ENCODE results near the gene RIN1.
"Not testable (repeated sequence)": the region's sequence is repeated elsewhere in the genome, so short reads cannot be mapped to it uniquely, and the experiment has no call there.

RIN1 gene

DNA sequence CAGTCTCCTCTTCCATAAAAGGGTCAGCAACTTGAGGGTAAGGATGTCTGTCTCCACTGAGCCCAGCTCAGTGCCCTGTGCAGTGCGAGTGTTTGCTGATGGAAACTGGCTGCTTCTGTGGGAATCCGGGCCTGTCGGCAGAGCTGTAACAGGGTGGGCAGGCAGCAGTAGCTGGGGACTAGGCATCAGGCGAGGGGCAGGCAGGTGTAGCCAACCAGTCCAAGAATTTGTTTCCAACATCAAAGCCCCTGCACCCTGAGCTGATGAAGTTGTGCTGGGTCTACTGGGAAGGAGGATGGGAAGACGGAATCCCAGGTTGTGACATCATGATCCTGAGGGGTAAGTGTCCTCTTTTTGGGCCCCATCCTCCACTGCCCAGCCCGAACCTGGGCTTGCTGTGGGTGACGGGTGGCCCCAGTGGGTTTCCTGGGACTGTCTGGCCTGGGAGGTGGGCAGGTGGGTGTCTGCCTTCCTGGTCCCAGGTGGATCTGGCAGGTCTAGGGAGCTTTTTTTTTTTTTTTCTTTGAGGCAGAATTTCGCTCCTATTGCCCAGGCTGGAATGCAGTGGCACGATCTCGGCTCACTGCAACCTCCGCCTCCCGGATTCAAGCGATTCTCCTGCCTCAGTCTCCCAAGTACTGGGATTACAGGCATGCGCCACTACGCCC lies 24.3 kb upstream of the RIN1 start:
- DNase-seq, result no peak

DNA sequence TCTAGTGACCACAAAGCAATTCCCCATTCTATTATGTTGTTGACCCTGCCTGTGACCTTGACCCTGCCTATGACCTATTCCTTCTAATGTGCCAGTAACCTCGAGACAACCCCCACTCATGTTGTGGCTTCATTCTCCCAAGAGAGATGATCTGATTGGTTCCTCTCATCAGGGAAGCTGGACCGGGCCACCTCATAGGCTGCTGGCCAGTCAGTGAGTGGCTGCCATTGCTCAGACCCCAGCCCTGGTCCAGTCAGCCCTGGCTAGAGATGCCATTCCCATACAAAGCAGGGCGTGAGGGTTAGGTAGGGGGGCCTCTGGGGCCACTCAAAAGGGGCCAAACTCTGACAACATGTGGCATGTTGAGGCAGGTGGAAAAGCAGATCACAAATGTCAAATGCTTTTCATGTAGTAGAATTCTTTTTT lies 23.4 kb upstream of the RIN1 start:
- no peak for DNase-seq

DNA sequence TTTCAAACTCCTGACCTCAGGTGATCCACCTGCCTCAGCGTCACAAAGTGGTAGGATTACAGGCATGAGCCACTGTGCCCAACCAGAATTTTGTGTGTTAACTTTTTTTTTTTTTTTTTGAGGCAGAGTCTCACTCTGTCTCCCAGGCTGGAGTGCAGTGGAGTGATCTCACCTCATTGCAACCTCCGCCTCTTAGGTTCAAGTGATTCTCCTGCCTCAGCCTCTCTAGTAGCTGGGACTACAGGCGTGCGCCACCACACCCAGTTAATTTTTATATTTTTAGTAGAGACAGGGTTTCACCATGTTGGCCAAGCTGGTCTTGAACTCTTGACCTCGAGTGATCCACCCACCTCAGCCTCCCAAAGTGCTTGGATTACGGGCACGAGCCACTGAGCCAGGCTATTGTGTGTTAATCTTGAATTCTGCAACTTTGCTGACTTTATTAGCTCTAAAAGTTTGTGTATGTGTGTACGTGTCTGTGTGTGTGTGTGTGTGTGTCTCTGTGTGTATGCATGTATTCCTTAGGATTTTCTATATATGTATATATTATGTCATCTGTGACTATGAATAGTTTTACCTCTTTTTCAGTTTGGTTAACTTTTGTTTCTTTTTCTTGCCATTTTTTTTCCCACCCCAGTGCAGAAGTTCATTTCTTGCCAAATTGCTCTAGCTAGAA lies 14.5 kb upstream of the RIN1 start:
- not testable (repeated sequence) for DNase-seq

DNA sequence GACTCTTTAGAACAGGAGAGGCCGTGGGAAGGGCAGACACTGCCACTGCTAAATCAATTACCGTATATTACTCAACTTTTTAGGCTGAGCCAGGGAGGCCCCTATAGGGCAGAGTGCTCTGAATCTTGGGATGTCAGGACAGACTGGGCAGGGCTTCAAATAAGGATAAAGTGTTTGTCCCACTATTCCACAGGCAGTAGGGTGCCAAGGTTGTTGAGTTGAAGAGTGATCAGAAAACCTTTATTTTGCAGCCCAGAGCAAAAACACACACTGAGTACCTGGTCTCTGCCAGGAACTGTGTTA lies 12.8 kb upstream of the RIN1 start:
- DNase-seq, result no peak

DNA sequence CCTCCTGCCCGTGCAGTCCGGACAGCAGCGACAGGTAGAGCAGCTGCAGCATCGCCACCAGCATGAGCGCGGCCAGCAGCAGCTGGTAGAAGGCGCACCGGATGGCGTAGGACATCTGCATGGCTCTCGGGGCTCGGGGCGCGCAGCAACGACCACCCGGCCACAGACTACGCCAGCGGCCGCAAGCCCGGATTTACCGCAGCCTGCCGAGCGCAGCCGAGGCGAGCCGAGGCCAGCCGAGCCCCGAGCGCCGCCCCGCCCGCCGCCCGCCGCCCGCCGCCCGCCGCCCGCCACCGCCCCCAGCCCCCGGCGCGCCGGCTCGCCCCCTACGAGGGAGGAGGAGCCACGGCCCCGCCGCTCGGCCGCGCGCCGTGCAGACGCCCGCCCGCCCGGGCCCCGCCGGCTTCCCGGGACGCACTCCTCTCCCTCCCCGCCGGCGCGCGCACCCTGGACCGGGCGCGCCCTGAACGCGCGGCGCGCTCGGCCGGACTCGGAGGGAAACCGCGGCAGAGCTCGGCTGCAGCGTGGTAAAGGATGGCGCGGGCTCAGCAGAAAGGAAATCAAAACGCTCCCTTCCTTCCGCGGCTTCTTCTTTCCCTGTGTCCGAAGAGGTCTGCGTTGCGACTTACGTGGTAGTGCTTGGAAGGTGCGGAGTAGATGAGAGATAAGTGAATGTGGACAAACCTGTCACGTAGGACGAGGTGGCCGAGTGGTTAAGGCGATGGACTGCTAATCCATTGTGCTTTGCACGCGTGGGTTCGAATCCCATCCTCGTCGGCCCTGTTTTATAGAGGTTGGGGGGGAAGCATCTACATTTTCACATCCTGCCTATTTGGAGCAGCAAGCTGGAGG lies 11.4 kb upstream of the RIN1 start, which contains the start of gene B4GAT1:
Gene B4GAT1, minus strand, starts transcription at position 205 of the 852 bp plus-strand sequence. Its CDS starts 84 bp downstream, at position 121.
- DNase-seq, result peak; percentile 84

DNA sequence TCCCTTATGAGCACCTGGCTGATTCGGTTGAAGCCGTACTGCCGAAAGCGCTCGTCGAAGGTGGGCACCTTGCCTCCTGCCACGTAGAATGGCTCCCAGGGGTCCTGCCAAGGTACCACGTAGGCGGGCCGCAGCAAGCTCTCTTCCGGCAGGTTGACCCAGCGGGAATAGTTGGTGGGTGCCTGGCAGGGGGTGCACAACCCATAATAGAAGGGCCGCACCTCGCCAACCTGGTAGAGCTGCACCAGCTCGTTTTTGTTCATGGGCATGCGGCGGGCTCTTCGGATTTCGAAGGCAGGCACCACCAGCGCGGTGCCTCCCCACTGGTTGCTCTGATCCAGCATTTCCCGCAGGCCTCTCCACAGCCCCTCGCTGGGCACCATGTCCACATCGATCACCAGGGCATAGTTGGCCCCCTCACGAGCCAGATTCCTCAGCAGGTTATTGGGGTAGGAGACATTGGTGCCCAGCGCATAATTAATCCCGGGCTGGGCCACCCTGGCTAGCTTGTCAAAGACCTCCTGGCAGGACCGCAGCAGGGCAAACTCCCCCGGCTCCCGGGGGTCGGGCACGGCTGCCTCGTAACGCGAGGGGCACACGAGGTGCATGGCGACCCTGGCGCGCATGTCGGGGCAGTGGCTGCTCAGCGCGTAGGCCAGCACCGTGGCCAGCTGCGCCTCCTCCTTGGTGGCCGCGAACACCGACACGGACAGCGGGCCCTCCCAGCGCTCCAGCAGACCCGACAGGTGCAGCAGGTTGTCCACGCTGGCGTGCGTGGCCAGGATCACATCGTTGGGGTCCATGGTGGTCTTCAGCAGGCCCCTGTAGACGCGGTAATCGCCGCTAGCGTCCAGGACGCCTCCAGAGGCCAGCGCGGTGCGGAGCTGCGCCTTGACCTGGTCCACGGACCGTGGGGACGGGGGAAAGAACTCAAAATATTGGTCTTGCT lies 10.5 kb upstream of the RIN1 start:
- DNase-seq, result no peak

DNA sequence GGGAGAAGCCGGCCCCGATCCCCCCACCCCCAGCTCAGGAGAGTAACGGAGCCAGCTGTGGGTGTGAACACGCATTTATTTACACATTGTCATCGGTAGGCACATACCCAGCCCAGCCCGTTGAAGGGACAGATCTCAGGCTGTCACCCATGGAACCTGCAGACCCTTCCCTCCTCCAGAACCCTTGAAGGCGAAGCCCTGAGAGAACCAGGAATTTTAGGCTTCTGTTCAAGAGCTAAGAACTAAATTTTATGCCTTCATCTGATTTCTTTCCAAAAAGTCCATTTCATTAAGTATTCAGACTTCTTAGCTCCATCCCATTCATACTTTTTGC lies 9.0 kb upstream of the RIN1 start:
- no peak for DNase-seq

DNA sequence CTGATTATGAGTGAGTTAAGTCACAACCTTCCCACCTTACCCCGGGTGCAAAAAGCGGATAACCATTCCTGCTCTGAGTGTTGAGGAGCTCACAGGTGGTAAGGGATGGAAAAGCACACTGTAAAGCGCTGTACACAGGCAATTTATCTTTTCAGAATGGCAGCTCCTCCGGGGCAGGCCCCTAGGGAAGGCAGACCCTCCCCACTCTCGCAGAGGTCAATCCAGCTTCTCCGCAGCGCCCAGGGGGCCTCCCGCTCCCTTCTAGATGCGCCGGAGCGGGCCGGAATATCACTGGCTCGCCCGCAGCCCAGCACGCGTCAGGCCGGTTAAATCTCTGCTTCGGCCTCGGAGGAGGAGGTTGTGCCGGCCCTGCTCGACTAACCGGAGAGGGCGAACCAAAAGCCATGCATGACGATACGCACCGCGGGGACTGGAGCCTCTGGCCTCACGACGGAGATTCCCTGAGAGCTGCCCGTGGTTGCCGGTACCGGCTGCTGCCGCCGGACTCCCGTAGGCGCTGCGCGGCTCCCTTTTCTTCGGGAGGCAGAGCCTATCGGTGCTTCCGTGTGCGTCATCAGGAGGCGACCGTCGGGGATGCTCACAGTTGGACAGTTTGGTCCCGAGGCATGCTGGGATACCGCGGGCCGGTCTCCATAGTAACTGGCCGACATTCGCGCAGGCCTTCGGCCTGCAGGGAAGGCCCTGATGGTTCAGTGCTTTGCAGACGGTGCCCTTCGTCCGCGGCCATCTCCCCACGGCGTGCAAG lies 8.5 kb upstream of the RIN1 start, which contains the start of gene BRMS1:
Gene BRMS1, minus strand, starts transcription at position 555 of the 766 bp plus-strand sequence. CDS start 2,870 bp downstream, outside the sequence.
- peak; percentile 94 for DNase-seq

DNA sequence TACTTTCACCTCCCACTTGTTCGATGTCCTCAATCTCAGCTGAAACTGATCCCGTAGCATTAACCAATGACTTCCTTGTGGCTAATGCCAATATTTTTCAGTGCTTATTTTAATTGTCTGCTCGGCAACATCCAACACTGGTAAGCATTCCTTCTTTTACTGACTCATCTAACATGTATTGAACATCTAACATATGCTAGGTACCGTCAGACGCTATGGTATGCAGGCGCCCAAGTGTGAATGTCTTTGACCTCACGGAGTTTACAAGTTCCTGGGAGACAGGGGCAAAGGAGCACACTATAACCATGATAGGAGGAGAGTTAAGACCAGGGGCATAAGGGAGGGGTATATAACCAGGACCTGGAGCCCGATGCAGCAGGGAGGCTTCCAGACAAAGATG lies 6.9 kb upstream of the RIN1 start:
- DNase-seq, result no peak

DNA sequence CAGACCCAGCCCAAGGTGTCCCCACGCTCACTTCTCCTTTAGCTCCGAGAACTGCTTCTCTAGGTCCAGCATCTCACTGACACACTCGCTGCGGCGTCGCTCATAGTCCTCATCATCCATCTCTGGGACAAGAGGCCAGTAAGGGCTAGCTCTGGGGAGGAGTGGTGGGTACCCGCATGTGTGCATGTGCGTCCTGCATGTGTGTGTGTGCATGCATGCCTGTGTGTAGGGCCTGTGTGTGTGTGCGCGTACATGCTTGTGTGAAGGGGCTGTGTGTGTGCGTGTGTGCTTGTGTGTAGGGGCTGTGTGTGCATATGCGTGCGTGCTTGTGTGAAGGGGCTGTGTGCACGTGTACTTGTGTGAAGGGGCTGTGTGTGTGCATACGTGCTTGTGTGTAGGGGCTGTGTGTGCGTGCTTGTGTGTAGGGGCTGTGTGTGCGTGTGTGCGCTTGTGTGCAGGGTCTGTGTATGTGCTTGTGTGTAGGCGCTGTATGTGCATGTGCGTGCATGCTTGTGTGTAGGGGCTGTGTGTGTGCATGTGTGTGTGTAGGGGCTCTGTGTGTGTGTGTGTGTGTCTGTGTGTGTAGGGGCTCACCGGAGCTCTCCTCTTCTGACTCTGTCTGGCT lies 5.4 kb upstream of the RIN1 start:
- no peak for DNase-seq

DNA sequence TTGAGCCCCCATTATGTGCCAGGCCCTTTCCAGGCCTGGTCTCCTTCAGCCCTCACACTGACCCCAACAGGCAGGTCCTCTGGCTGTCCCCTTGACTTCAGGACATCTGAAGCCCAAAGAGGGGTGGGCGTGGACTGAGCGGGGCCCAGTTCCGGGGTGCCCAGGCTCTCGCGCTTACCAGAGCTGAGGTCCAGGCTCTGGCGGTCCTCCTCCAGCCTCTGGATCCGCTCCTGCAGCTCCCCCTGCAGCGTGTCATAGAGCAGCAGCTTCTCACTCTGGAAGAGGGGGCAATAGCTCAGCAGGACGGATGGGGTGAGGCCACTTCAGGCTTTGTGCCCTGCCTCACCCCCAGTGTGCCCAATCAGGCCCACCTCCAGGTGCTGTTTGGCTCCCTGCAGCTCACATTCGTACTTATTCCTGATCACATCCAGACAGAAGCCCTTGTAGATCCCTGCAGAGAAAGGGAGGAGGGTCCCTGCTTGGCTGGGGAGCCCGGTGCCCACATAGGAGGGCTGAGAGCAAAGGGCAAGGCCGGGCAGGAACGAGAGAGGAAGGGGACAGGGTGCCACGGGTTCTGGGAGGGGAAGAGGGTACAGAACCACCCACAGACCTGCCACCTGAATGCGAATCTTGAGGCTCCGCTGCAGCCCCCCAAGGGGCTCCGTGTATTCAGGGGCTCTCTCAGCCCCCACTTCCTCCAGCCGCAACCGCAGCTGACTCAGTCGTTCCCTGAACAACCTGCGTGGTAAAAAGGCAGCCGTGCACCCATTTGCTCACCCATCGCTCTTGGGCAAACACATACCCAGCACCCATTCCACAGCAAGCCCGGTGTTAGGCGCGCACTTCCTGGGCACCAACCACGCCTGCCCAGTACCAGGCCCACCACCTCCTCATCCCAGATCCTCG lies 4.6 kb upstream of the RIN1 start:
- no peak for DNase-seq

DNA sequence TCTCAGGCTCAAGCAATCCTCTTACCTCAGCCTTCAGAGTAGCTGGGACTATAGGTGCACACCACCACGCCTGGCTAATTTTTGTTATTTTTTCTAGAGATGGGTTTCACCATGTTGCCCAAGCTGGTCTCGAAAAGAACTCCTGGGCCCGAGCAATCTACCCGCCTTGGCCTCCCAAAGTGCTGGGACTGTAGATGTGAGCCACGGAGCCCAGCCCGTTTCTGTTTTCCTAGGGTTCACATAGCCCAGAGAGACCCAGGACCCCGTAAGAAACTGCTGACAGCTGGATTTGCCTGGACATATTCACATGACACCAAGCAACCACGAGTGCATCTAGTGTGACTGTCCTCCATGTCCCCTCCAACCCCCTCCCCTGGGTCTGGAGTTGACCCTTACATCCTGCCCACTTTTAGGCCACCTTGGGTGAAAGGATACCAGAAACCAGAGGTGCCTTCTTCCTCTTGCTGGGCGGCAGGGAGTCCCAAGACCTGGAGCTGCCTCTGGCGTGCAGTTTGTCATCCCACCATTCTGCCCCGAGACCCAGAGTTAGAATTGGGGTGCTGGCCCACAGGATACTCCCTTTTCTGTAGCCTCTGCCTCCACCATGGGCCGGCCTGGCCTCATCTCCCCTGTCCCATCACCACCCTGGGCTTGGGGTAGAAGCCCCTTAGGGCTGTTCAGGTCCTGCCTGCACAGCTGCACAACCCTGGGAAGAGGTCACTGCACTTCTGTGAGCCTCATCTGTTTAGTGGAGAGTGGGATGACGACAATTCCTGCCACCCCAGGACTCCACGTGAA lies 3.7 kb upstream of the RIN1 start:
- DNase-seq, result no peak

DNA sequence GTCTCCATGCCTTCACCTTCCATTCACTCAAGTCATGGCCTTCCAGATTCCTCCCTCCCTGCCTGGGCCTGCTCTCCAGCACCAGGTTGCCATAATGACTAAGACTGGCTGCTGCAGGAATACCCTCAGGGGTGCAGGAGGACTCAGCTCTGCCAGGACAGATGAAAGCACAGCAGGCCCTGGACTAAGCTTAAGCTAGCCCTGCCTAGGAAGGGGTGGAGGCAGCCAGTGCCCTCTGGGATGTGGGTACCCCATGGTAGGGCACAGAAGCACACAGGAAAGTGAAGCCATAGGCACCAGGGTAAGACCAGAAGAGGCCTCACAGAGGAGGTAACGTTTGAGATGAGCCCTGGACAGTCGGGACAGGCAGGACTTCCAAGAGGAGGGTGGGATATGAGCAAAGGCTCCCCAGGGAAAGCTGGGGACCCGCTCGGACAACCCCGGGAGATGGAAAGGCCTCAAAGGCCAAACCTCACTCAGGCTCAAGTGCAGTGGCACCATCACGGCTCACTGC lies 3.0 kb upstream of the RIN1 start:
- no peak for DNase-seq

DNA sequence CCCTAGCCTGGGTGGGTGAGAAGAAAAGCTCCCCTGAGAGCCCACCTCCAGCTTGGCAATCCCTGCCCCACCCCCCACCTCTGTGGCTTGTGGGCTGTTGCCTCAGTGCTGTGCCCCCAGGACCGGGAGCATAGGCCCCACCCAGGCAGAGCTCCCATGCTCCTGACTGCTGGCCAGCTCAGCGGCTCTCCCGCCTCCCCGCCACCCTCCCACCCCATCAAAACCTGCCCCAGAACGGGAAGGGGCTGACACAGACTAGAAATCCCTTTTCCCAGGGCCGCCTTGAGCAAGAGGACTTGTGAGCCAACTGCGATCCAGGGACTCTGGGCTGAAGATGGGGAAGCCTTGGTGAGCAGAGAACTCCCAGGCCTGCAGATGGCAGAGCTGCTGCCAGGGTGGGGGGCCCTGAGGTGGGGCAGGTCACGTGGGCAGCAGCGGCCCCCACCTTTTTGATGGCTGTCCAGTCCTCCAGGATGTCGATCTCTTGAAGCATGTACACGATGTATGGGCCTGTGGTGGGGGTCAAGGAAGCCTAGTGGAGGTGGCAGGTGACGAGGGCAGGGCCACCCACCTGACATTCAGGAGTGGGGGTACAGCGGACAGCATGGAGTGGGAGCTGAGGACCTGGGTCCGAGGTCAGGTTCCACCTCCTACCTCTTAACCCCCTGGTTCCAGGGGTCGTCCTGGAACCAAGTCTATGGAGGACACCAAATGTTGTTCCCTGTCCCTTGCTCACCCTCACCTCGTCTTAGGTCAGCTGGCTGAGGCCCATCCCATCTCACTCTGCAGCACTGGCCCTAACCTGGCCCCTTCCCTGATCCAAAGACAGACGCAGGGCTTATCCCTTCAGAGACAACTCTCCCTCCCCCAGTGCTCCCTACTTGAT lies 2.3 kb upstream of the RIN1 start:
- DNase-seq, result no peak

DNA sequence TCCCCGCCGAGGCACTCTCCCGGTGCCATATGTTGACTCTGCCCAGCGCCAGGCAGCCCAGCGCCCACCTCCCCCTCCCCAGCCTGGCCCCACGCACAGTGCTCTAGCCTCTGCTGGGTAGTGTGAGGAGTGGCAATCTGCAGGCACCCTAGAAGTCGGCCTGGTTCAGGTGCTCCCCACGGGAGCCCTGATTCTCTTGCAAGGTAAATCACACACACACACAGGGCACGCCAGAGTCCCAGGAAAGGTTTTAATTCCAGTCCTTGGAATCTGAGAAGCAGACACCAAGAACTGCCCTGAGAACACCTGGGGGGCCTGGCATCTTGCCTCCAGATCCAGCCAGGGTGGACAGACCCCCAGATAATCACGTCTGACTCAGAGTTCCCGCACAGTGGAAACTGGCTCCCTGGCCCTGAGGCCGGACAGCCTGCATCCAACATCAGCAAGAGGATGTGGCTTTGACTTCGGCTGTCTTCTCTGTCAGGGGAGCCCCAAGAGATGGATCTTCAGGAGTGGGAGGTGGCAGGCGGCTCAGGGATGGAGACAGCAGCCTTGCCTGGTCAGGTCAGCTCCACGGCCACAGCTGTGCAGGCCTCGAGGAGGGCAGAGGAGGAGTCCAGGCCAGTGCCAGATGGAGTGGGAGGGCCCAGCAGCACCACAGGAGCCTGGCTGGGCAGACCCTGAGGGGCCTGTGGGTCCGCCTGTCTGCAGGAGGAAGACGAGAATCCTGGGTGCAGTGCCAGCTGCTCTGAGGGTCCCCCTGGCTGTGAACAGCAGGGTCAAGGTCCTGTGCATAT lies 1.1 kb upstream of the RIN1 start:
- no peak for DNase-seq

DNA sequence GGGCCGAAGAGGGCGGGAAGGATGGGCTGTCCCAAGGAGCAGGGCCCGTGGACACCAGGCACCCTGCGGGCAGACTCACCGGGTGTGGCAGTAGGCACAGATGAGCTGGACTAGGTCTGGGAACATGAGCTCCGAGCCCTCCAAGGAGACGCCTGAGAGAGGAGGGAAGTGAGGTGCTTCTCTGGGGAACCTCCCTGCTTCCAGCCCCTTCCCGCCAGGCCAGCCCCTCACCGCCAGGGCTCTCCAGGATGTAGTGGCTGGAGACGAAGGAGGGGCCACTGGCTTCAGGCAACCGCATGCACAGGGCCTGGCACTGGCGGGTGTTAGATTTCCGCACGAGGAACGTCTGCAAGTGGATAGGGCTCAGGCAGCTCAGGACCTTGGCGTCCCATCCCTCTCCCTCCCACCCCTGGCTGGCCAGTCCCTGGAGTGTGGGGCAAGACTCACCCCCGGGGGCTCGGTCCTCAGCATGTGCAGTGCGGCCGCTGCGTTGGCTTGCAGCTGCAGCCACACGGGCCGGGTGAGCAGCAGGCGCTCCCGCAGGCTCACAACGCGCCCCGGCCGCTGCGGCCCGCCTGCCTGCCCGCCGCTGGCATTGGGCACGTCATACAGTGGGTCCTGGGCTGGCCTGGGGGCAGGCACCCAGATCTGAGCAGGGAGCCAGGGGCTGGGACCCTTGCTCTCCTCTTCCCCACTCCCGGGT lies 552 bp downstream of the RIN1 start:
- DNase-seq, result peak; percentile 21

Data from activated T-cell treated with anti-CD3 and anti-CD28 coated beads, Interleukin-2, amount 50 U/mL, for 1 hour (primary cell).